Head of caudate nucleus (tissue), 42 donors: ENCODE results near the gene SESTD1.
"Not testable (repeated sequence)": the region's sequence is repeated elsewhere in the genome, so short reads cannot be mapped to it uniquely, and the experiment has no call there.

Source experiments
- DNase-seq, 42 donors: peaks; one replicate each; pipeline versions ENCODE4 v3.0.0 to v3.0.0-alpha.2; 2020 to 2021; ENCODE audit warnings: mixed read lengths in 7 of 42
- intact Hi-C: fragments of 100-400 bp; cut with DNase I; formaldehyde crosslinking; loops from one replicate; pipeline ENCODE4 v1.15.0; 2022

Gene SESTD1

GRCh38 chr2:179070895-179071294 is 193.7 kb downstream of the SESTD1 start:
- no peak for DNase-seq
- intact Hi-C loops = no loop called here

GRCh38 chr2:179069685-179070084 is 194.9 kb downstream of the SESTD1 start:
- intact Hi-C loops = no loop called here
- no peak for DNase-seq

- DNase-seq = no peak
- intact Hi-C loops = no loop called here
These were observed 195.5 kb downstream of the SESTD1 start for GRCh38 chr2:179068991-179069643.

DNA sequence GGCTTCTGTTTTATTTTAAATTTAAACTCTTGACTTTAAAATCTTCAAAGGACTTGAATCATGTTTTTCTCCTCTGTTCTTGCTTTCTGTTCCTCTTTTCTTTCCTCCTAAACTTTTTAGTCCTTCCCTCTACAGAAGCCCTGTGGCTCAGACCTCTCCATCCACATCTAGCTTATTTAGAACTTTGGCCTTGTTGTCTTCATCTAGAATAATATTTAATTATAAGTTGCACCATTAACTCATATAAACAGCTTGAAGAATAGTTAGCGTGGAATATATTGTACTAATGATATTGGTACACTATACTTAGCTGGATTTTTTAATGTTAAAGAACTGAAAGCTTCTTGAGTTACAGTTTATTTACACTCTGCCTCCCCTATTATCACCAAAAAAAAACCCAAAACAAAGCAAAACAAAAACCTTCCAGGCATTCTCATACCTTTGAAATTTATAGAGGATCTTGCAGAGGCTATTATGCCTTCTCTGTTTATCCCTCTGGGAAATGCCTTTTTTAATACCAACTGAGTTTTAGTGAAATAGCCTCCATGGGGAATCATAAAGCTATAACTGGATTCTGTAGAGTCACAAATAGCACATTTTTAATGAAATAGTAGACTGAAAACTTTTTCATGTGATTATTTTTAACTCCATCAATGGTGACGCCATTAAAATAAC is 205.5 kb downstream of the SESTD1 start:
- no peak for DNase-seq
- intact Hi-C loops = no loop called here

- intact Hi-C loops = no loop called here
- no peak for DNase-seq
These were observed 206.9 kb downstream of the SESTD1 start for GRCh38 chr2:179057737-179058136.

GRCh38 chr2:179053568-179053967 is 211.1 kb downstream of the SESTD1 start:
- intact Hi-C loops, DNase-seq: not testable (repeated sequence)
